ENCODE results near the gene C6orf163.
"Not testable (repeated sequence)": the region's sequence is repeated elsewhere in the genome, so short reads cannot be mapped to it uniquely, and the experiment has no call there.

C6orf163 gene

GRCh38 chr6:87344731-87345130 is at the start of gene C6orf163:
Gene C6orf163 (plus strand): TSS chr6:87344813. CDS start chr6:87345100, 287 bp downstream.
- no peak for TF ChIP-seq CTCF (IDR thresholded peaks at IDR 0.05)
- Histone ChIP-seq H3K27me3 (ENCODE audit: control insufficient read depth, insufficient read depth, low read length) (no peaks in the 10 kb centered on the region), H3K79me2 (no peaks in the 10 kb centered on the region), H3K36me3 (ENCODE audit: control insufficient read depth, insufficient read depth, low read length) (no peaks in the 10 kb centered on the region), H3K9me3 (ENCODE audit: control insufficient read depth, low read length) (no peaks in the 10 kb centered on the region), H3K4me1 (no peaks in the 10 kb centered on the region), H3K27ac (no peak within 1 kb of the TSS), H3K4me3 (ENCODE audit: low read depth, low read length) (no peak within 1 kb of the TSS), H2AFZ (no peak within 1 kb of the TSS), H3K9ac (no peak within 1 kb of the TSS), H3K4me2 (ENCODE audit: low read length) (no peak within 1 kb of the TSS)

- Histone ChIP-seq H3K27ac (no peak overlapping the region), H2AFZ (no peak overlapping the region), H3K9ac (no peak overlapping the region), H3K4me2 (ENCODE audit: low read length) (no peak overlapping the region), H3K27me3 (ENCODE audit: control insufficient read depth, insufficient read depth, low read length) (no peaks in the 10 kb centered on the region), H3K4me3 (ENCODE audit: low read depth, low read length) (no peak overlapping the region), H3K36me3 (ENCODE audit: control insufficient read depth, insufficient read depth, low read length) (no peaks in the 10 kb centered on the region), H3K4me1 (no peaks in the 10 kb centered on the region), H3K79me2 (no peaks in the 10 kb centered on the region), H3K9me3 (ENCODE audit: control insufficient read depth, low read length) (no peaks in the 10 kb centered on the region)
- TF ChIP-seq CTCF (IDR thresholded peaks at IDR 0.05) = no peak
These were observed 47.5 kb upstream of the C6orf163 start for GRCh38 chr6:87297119-87297518.

GRCh38 chr6:87301277-87301676 is 43.3 kb upstream of the C6orf163 start:
- H3K4me1 ChIP-seq; H3K9ac ChIP-seq; H3K79me2 ChIP-seq; H3K4me2 ChIP-seq (ENCODE audit: low read length); H2AFZ ChIP-seq; H3K36me3 ChIP-seq (ENCODE audit: control insufficient read depth, insufficient read depth, low read length); H3K27me3 ChIP-seq (ENCODE audit: control insufficient read depth, insufficient read depth, low read length); H3K9me3 ChIP-seq (ENCODE audit: control insufficient read depth, low read length); H3K27ac ChIP-seq; H3K4me3 ChIP-seq (ENCODE audit: low read depth, low read length): not testable (repeated sequence)

- no peak for TF ChIP-seq CTCF (IDR thresholded peaks at IDR 0.05)
- H3K4me1 ChIP-seq = no peaks in the 10 kb centered on the region
- no peaks in the 10 kb centered on the region for H3K9me3 ChIP-seq (ENCODE audit: control insufficient read depth, low read length)
- no peaks in the 10 kb centered on the region for H3K27me3 ChIP-seq (ENCODE audit: control insufficient read depth, insufficient read depth, low read length)
- H3K79me2 ChIP-seq = no peaks in the 10 kb centered on the region
- H2AFZ ChIP-seq = no peak overlapping the region
- H3K4me2 ChIP-seq (ENCODE audit: low read length) = no peak overlapping the region
- H3K36me3 ChIP-seq (ENCODE audit: control insufficient read depth, insufficient read depth, low read length) = no peaks in the 10 kb centered on the region
- H3K27ac ChIP-seq = no peak overlapping the region
- no peak overlapping the region for H3K4me3 ChIP-seq (ENCODE audit: low read depth, low read length)
- no peak overlapping the region for H3K9ac ChIP-seq
These were observed 35.6 kb upstream of the C6orf163 start for GRCh38 chr6:87308970-87309369.

- H3K79me2 ChIP-seq = no peaks in the 10 kb centered on the region
- H3K4me2 ChIP-seq (ENCODE audit: low read length) = no peak overlapping the region
- no peak overlapping the region for H3K27ac ChIP-seq
- no peaks in the 10 kb centered on the region for H3K4me1 ChIP-seq
- no peaks in the 10 kb centered on the region for H3K27me3 ChIP-seq (ENCODE audit: control insufficient read depth, insufficient read depth, low read length)
- TF ChIP-seq CTCF (IDR thresholded peaks at IDR 0.05) = no peak
- H3K9ac ChIP-seq = no peak overlapping the region
- H3K9me3 ChIP-seq (ENCODE audit: control insufficient read depth, low read length) = no peaks in the 10 kb centered on the region
- H2AFZ ChIP-seq = no peak overlapping the region
- H3K36me3 ChIP-seq (ENCODE audit: control insufficient read depth, insufficient read depth, low read length) = no peaks in the 10 kb centered on the region
- no peak overlapping the region for H3K4me3 ChIP-seq (ENCODE audit: low read depth, low read length)
These were observed 31.8 kb upstream of the C6orf163 start for GRCh38 chr6:87312860-87313259.

Measured in parathyroid adenoma (tissue), 2 donors.